HG03159 (cell line): Measurements from ENCODE around the gene MED27.

Source experiments
- ATAC-seq: cut with Tn5 transposase; IDR thresholded peaks from one replicate; pipeline ENCODE4 v1.9.1; 2021; ENCODE audit warnings: mild to moderate bottlenecking, moderate library complexity; ENCODE audit not compliant: unreplicated experiment

Gene MED27

GRCh38 chr9:132079391-132080091 is at the start of gene MED27:
Gene MED27 (minus strand): TSS chr9:132079867. CDS start chr9:132079844, 23 bp downstream.
- ATAC-seq: peak; percentile 91

- ATAC-seq: no peak
These were observed 48.3 kb upstream of the MED27 start for GRCh38 chr9:132127888-132128534.

GRCh38 chr9:132126680-132127236 is 47.1 kb upstream of the MED27 start:
- ATAC-seq: no peak

- no peak for ATAC-seq
These were observed 46.4 kb upstream of the MED27 start for GRCh38 chr9:132125944-132126679.

GRCh38 chr9:132125361-132125760 is 45.7 kb upstream of the MED27 start:
- ATAC-seq: no peak

GRCh38 chr9:132124800-132125199 is 45.1 kb upstream of the MED27 start:
- ATAC-seq: no peak

- ATAC-seq: no peak
These were observed 41.4 kb upstream of the MED27 start for GRCh38 chr9:132121021-132121420.

GRCh38 chr9:132117694-132118093 is 38.0 kb upstream of the MED27 start:
- no peak for ATAC-seq

- no peak for ATAC-seq
These were observed 36.9 kb upstream of the MED27 start for GRCh38 chr9:132116583-132116982.

- no peak for ATAC-seq
These were observed 34.5 kb upstream of the MED27 start for GRCh38 chr9:132114102-132114707.

- ATAC-seq: no peak
These were observed 29.6 kb upstream of the MED27 start for GRCh38 chr9:132109291-132109690.

GRCh38 chr9:132108728-132109127 is 29.1 kb upstream of the MED27 start:
- ATAC-seq: no peak

GRCh38 chr9:132099741-132100407 is 20.2 kb upstream of the MED27 start:
- ATAC-seq: no peak

GRCh38 chr9:132099167-132099566 is 19.5 kb upstream of the MED27 start:
- ATAC-seq: no peak

- no peak for ATAC-seq
These were observed 14.7 kb upstream of the MED27 start for GRCh38 chr9:132094314-132094791.

GRCh38 chr9:132090771-132091170 is 11.1 kb upstream of the MED27 start:
- ATAC-seq: no peak

- ATAC-seq: no peak
These were observed 7.9 kb upstream of the MED27 start for GRCh38 chr9:132087438-132088030.

GRCh38 chr9:132082188-132082587 is 2.5 kb upstream of the MED27 start:
- ATAC-seq: no peak

GRCh38 chr9:132078699-132079356 is 839 bp downstream of the MED27 start:
- peak; percentile 10 for ATAC-seq
